Thymus (tissue), 14 donors: ENCODE measurements around the gene NXPH2. TPM values are rescaled to one million over a fixed set of nuclear protein-coding genes. Genes with fewer than 3 reads are reported as not detected.

Experiments
- DNase-seq, 9 donors: peaks; one replicate each; pipeline ENCODE4 v3.0.0-alpha.2; 2013; ENCODE audit warnings: low spot score in 9 of 9, low read depth in 6 of 9, missing footprints in 1 of 9
- H3K27ac ChIP-seq, 2 donors: one replicate each; pipeline ENCODE4 v1.5.1; 2013; ENCODE audit warnings: control low read depth in 1 of 2, low read depth in 1 of 2, low read length in 1 of 2, mild to moderate bottlenecking in 1 of 2, moderate library complexity in 1 of 2
- H3K27me3 ChIP-seq, 2 donors: one replicate each; pipeline ENCODE4 v1.5.1; 2013; ENCODE audit warnings: low read length in 1 of 2; ENCODE audit not compliant: control insufficient read depth in 2 of 2, insufficient read depth in 1 of 2
- H3K36me3 ChIP-seq, 2 donors: one replicate each; pipeline ENCODE4 v1.5.1; 2013; ENCODE audit warnings: low read length in 1 of 2, mild to moderate bottlenecking in 1 of 2, moderate library complexity in 1 of 2; ENCODE audit not compliant: control insufficient read depth in 2 of 2, insufficient read depth in 2 of 2
- H3K4me1 ChIP-seq, 2 donors: one replicate each; pipeline ENCODE4 v1.5.1; 2013; ENCODE audit warnings: low read length in 2 of 2; ENCODE audit not compliant: control insufficient read depth in 2 of 2, insufficient read depth in 2 of 2
- H3K4me3 ChIP-seq, 2 donors: one replicate each; pipeline ENCODE4 v1.5.1; 2013; ENCODE audit warnings: low read length in 2 of 2, control low read depth in 1 of 2, mild to moderate bottlenecking in 1 of 2
- H3K9me3 ChIP-seq, 2 donors: one replicate each; pipeline ENCODE4 v1.5.1; 2013; ENCODE audit warnings: low read length in 1 of 2, mild to moderate bottlenecking in 1 of 2; ENCODE audit not compliant: control insufficient read depth in 2 of 2, insufficient read depth in 1 of 2
- WGBS: extraction: QIAGEN DNeasy Blood & Tissue Kit; methylation state at CpG from one replicate; pipeline ENCODE4 v1.1.7; 2013; 5-methylcytosine and 5-hydroxymethylcytosine counted together
- long read RNA-seq, 10 donors: transcript quantifications; one replicate each; lab custom pipeline, GENCODE V29; 2026
- polyA plus RNA-seq: library from polyadenylated mRNA; stranded (reverse); fragments of 200-250 nt; gene quantifications from one replicate; pipeline ENCODE4 v1.2.3, GENCODE V29; 2013
- total RNA-seq: library from RNA; stranded (reverse); fragments of 120-200 nt; gene quantifications from one replicate; pipeline ENCODE4 v1.2.4, GENCODE V29; 2013
- donor health status: healthy.

The NXPH2 gene
- total RNA-seq (1.3 TPM), polyA plus RNA-seq (0.07 TPM)
- long read RNA-seq, donor 1 = 0 reads
- long read RNA-seq, donor 2 = 0 reads
- long read RNA-seq, donor 3 = 0 reads
- long read RNA-seq, donor 4 = 0 reads
- long read RNA-seq, donor 5, partial matches to known transcripts = 0 of 1 reads
- long read RNA-seq, donor 5, other reads (novel, unspliced or antisense) = 0 of 1 reads
- long read RNA-seq, donor 6 = 0 reads
- long read RNA-seq, donor 7 = 0 reads
- long read RNA-seq, donor 8 = 0 reads
- long read RNA-seq, donor 9 = 0 reads
- long read RNA-seq, donor 10, partial matches to known transcripts = 0 of 1 reads
- long read RNA-seq, donor 10, other reads (novel, unspliced or antisense) = 0 of 1 reads

GRCh38 chr2:138779781-138780445 lies at the start of gene NXPH2:
Gene NXPH2 (minus strand): TSS chr2:138780390. CDS start chr2:138780241, 149 bp downstream.
- no peak within 1 kb of the TSS for H3K27ac ChIP-seq
- peaks cover 31 to 45% of the 10 kb centered on the region in 2 donors for H3K27me3 ChIP-seq
- 2% methylated on average over 58 of the region's 58 CpGs for whole genome bisulfite sequencing
- H3K4me3 ChIP-seq = peak within 1 kb of the TSS in 1 of 2 donors; percentile 9
- DNase-seq = no peak
- no peaks in the 10 kb centered on the region for H3K36me3 ChIP-seq
- H3K4me1 ChIP-seq = no peaks in the 10 kb centered on the region
- no peaks in the 10 kb centered on the region for H3K9me3 ChIP-seq

GRCh38 chr2:138829326-138829919 lies 49.2 kb upstream of the NXPH2 start:
- 57% methylated on average over 3 of the region's 3 CpGs for WGBS
- peak in 2 of 9 donors; percentile 8 to 14 for DNase-seq
- Histone ChIP-seq H3K4me3 (no peak overlapping the region), H3K9me3 (no peaks in the 10 kb centered on the region), H3K36me3 (no peaks in the 10 kb centered on the region), H3K4me1 (no peaks in the 10 kb centered on the region), H3K27me3 (no peaks in the 10 kb centered on the region), H3K27ac (no peak overlapping the region)

- Histone ChIP-seq H3K27me3 (no peaks in the 10 kb centered on the region), H3K4me1 (no peaks in the 10 kb centered on the region), H3K4me3 (no peak overlapping the region), H3K36me3 (no peaks in the 10 kb centered on the region), H3K27ac (no peak overlapping the region), H3K9me3 (no peaks in the 10 kb centered on the region)
- DNase-seq = peak; percentile 9 to 69 (median 25)
- WGBS = 42% methylated on average over 3 of the region's 3 CpGs
Observed at GRCh38 chr2:138827426-138828054, 47.4 kb upstream of the NXPH2 start.

- 95% methylated on average over 2 of the region's 2 CpGs for WGBS
- Histone ChIP-seq H3K36me3 (no peaks in the 10 kb centered on the region), H3K27ac (no peak overlapping the region), H3K4me1 (no peaks in the 10 kb centered on the region), H3K27me3 (no peaks in the 10 kb centered on the region), H3K4me3 (no peak overlapping the region), H3K9me3 (no peaks in the 10 kb centered on the region)
- no peak for DNase-seq
Observed at GRCh38 chr2:138823666-138824065, 43.5 kb upstream of the NXPH2 start.

- H3K9me3 ChIP-seq = no peaks in the 10 kb centered on the region
- DNase-seq = no peak
- H3K4me1 ChIP-seq = no peaks in the 10 kb centered on the region
- H3K36me3 ChIP-seq = no peaks in the 10 kb centered on the region
- H3K4me3 ChIP-seq = no peak overlapping the region
- no peaks in the 10 kb centered on the region for H3K27me3 ChIP-seq
- H3K27ac ChIP-seq = no peak overlapping the region
- WGBS = 96% methylated on average over 3 of the region's 3 CpGs
Observed at GRCh38 chr2:138819964-138820363, 39.8 kb upstream of the NXPH2 start.

GRCh38 chr2:138818556-138818955 lies 38.4 kb upstream of the NXPH2 start:
- Histone ChIP-seq H3K4me3 (no peak overlapping the region), H3K4me1 (no peaks in the 10 kb centered on the region), H3K27me3 (no peaks in the 10 kb centered on the region), H3K36me3 (no peaks in the 10 kb centered on the region), H3K27ac (no peak overlapping the region), H3K9me3 (no peaks in the 10 kb centered on the region)
- no peak for DNase-seq
- 69% methylated on average over 1 of the region's 1 CpG for WGBS

- Histone ChIP-seq H3K27me3 (no peaks in the 10 kb centered on the region), H3K4me3 (no peak overlapping the region), H3K9me3 (no peaks in the 10 kb centered on the region), H3K36me3 (no peaks in the 10 kb centered on the region), H3K4me1 (no peaks in the 10 kb centered on the region), H3K27ac (no peak overlapping the region)
- no peak for DNase-seq
- 36% methylated on average over 4 of the region's 4 CpGs for WGBS
Observed at GRCh38 chr2:138814123-138814898, 34.1 kb upstream of the NXPH2 start.

GRCh38 chr2:138811431-138811830 lies 31.2 kb upstream of the NXPH2 start:
- H3K27me3 ChIP-seq = no peaks in the 10 kb centered on the region
- DNase-seq = no peak
- no peaks in the 10 kb centered on the region for H3K36me3 ChIP-seq
- WGBS = 92% methylated on average over 3 of the region's 3 CpGs
- no peaks in the 10 kb centered on the region for H3K9me3 ChIP-seq
- no peaks in the 10 kb centered on the region for H3K4me1 ChIP-seq
- H3K4me3 ChIP-seq = no peak overlapping the region
- H3K27ac ChIP-seq = no peak overlapping the region
